ENCODE measurements around the gene TAF6L. TPM values are rescaled to one million over a fixed set of nuclear protein-coding genes. Genes with fewer than 3 reads are reported as not detected.
A peak's percentile ranks its signal among the peaks of the same experiment; 100 is the strongest.

Gene TAF6L
- total and polyA plus RNA-seq, 2 of the 8 experiments (the other 6 are each of a cell fraction or from before 2014, with no cell fraction given) = 24.8 to 31.9 TPM

GRCh38 chr11:62757846-62758788 lies 13.1 kb upstream of the TAF6L start (continued):
- TF ChIP-seq CTCF (IDR thresholded peaks at IDR 0.05; ENCODE audit: control extremely low read depth in 1 of 3, insufficient read depth in 1 of 3, low read depth in 1 of 3, low read length in 3 of 3) = no peak
- TF ChIP-seq SRF (IDR thresholded peaks at IDR 0.05; ENCODE audit: low read depth, low read length) = no peak
- 0 out of 2 replicates have a peak, but pooled peaks have one; percentile 63 for TF ChIP-seq TCF12 (IDR thresholded peaks at IDR 0.05; ENCODE audit: low read depth, low read length)
- no peak for TF ChIP-seq EP300 (IDR thresholded peaks at IDR 0.05; ENCODE audit: borderline replicate concordance in 1 of 2, low read depth in 2 of 2, low read length in 2 of 2)
- no peak for TF ChIP-seq CBX5 (IDR thresholded peaks at IDR 0.05; ENCODE audit: low read depth, low read length)
- peak in 1 of 2 experiments; percentile 47; a peak in 2 of 3 replicates for TF ChIP-seq POLR2A (IDR thresholded peaks at IDR 0.05; ENCODE audit: control extremely low read depth in 1 of 2, low read depth in 2 of 2, low read length in 2 of 2)
- TF ChIP-seq KDM4A (IDR thresholded peaks at IDR 0.05; ENCODE audit: low read depth, low read length, severe bottlenecking) = no peak
- TF ChIP-seq MAFK (IDR thresholded peaks at IDR 0.05; ENCODE audit: low read depth, low read length) = no peak
- no peak for TF ChIP-seq PHF8 (conservative IDR thresholded peaks at IDR 0.05; ENCODE audit: low read depth, low read length)
- no peak for TF ChIP-seq FOSL1 (IDR thresholded peaks at IDR 0.05; ENCODE audit: insufficient read depth, low read depth, low read length)
- no peak for TF ChIP-seq JUN (IDR thresholded peaks at IDR 0.05; ENCODE audit: low read depth, low read length)

Data from H1 (cell line).